Measurements from ENCODE around the gene EMC10.

DNA sequence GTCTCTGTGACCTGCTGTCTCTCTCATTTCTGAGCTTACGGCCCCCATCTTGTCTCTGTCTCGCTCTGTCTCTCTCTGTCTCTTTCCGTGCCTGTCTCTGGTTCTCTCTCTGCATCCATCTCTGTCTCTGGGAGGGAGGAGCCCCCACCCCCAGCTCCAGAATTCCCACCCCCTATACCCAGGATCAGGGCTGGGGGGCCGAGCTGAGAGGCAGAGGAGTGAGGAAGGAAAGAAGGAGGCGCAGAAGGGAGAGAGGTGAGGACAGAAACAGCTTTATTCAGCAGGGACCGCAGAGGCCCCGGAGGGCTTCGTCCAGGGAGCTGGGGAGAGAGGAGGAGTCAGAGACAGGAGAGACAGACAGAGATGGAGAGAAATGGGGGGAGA is 20.7 kb downstream of the EMC10 start:
- TF ChIP-seq, protein P1, sequence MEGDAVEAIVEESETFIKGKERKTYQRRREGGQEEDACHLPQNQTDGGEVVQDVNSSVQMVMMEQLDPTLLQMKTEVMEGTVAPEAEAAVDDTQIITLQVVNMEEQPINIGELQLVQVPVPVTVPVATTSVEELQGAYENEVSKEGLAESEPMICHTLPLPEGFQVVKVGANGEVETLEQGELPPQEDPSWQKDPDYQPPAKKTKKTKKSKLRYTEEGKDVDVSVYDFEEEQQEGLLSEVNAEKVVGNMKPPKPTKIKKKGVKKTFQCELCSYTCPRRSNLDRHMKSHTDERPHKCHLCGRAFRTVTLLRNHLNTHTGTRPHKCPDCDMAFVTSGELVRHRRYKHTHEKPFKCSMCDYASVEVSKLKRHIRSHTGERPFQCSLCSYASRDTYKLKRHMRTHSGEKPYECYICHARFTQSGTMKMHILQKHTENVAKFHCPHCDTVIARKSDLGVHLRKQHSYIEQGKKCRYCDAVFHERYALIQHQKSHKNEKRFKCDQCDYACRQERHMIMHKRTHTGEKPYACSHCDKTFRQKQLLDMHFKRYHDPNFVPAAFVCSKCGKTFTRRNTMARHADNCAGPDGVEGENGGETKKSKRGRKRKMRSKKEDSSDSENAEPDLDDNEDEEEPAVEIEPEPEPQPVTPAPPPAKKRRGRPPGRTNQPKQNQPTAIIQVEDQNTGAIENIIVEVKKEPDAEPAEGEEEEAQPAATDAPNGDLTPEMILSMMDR (IDR thresholded peaks at IDR 0.05), result no peak
- TF ChIP-seq POLR2A (IDR thresholded peaks at IDR 0.05), result no peak

Data from adrenal gland (tissue), 5 donors.